LNCAP (cell line): ENCODE results near the gene C11orf91.

Experiments
- TF ChIP-seq, protein P1 (sequence below): fragments of 450-650 bp; IDR thresholded peaks from 2 replicates; pipeline ENCODE4 v1.5.1; 2017; ENCODE audit warnings: mild to moderate bottlenecking

Gene C11orf91

DNA sequence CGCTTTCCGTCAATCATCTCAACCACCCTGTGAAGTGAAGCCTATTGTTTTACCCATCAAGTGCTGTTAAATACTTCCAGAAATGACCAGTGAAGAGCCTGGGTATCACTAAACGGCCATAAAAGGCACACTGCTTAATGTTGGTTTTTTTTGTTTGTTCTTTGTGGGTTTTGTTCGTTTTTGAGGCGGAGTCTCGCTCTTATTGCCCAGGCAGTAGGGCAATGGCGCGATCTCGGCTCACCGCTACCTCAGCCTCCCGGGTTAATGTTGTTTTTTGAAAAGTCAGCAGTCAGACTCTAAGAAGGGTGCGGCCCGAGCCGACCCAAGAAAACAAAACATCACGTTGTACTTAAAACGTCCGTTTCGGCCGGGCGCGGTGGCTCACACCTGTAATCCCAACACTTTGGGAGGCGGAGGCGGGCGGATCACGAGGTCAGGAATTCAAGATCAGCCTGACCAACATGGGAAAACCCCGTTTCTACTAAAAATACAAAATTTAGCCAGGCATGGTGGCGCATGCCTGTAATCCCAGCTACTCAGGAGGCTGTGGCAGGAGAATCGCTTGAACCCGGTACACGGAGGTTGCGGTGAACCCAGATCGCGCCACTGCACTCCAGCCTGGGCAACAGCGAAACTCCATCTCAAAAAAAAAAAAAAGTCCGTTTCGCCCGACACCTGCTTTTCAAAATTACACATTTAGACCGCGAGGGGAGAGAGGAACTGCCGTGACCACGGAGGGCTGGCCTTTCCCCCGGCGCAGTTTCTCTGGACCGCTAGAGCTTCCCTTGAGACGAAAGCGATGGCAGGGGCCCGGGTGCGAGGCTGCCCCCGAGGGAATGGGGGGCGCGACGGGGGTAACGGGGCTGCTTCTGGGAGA lies 34.9 kb upstream of the C11orf91 start:
- TF ChIP-seq, protein P1, sequence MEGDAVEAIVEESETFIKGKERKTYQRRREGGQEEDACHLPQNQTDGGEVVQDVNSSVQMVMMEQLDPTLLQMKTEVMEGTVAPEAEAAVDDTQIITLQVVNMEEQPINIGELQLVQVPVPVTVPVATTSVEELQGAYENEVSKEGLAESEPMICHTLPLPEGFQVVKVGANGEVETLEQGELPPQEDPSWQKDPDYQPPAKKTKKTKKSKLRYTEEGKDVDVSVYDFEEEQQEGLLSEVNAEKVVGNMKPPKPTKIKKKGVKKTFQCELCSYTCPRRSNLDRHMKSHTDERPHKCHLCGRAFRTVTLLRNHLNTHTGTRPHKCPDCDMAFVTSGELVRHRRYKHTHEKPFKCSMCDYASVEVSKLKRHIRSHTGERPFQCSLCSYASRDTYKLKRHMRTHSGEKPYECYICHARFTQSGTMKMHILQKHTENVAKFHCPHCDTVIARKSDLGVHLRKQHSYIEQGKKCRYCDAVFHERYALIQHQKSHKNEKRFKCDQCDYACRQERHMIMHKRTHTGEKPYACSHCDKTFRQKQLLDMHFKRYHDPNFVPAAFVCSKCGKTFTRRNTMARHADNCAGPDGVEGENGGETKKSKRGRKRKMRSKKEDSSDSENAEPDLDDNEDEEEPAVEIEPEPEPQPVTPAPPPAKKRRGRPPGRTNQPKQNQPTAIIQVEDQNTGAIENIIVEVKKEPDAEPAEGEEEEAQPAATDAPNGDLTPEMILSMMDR = no peak; the same call in 1 of the 2 replicates

DNA sequence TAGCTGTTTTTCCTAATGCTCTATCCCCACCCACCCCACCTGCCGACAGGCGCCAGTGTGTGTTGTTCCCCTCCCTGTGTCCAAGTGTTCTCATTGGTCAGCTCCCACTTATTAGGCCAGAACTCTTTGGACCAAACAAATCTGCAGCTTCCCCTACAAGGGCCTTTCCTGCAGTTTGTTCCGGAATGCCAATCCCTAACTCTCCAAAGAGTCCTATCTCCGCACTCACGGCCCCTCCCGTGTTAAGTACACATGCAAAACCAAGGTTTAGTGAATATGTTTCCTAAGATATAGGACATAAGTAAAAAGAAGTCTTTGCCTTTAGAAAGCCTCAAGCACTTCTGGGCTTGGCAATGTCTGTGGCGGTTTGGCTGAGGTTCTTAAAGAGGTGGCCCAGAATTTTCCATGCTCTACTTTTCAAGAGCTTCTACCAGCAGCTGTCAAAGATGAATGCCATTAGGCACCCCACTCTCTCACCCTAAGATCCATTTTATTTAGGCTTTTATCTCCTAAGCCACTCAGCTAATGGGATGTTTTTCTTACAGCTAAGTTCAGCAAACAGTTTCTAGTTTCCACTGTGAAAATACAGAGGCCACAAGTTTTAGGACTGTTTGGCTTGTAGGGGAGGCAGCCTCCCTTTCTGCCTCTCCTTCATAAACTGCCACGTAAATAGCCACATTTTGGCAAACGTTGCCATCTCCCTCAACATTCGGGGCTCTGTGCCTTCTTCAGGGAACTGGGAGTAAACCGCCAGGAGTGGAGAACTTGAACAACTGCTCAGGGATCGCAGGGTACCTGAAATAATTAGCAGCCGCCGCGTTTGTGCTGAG lies 34.0 kb upstream of the C11orf91 start:
- TF ChIP-seq, protein P1 = no peak

DNA sequence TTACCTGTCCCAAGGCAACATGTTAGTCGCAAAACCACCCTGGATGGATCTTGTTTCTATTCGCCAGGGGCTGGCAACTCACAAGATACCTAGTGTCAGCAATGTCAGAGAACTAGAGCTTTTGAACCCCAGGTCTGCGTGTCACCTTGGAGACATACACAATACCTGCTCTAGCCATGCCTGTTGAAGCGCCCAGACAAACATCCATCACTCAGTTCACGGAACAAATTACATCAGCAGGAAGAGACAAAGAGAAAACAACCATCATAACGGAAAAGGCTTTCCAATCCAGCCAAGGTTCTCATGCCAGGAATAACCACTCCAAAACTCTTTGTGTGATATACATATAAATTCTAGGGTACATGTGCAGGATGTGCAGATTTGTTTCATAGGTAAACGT lies 33.4 kb upstream of the C11orf91 start:
- TF ChIP-seq, protein P1 = no peak

DNA sequence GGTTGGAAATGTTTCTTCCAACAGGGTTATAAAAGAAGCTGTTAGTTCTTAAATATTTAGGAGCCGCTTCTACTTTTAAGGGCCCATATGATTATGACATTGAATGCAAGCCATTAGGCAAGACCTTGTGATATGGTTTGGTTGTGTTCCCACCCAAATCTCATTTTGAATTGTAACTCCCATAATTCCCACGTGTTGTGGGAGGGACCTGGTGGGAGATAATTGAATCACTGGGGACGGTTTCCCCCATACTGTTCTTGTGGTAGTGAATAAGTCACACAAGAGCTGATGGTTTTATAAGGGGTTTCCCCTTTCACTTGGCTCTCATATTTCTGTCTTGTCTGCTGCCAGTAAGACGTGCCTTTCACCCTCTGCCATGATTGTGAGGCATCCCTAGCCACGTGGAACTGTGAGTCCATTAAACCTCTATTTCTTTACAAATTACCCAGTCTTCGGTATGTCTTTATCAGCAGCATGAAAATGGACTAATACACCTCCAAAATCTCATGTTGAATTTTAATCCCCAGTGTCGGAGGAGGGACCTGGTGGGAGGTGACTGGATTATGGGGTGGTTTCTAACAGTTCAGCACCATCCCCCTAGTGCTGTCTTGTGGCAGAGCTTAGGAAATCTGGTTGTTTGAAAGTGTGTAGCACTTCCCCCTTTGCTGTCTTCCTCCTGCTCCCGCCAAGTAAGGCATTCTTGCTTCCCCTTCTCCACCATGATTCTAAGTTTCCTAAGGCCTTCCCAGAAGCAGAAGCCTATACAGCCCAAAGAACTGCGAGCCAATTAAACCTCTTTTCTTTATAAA lies 31.3 kb upstream of the C11orf91 start:
- TF ChIP-seq, protein P1 = no peak

DNA sequence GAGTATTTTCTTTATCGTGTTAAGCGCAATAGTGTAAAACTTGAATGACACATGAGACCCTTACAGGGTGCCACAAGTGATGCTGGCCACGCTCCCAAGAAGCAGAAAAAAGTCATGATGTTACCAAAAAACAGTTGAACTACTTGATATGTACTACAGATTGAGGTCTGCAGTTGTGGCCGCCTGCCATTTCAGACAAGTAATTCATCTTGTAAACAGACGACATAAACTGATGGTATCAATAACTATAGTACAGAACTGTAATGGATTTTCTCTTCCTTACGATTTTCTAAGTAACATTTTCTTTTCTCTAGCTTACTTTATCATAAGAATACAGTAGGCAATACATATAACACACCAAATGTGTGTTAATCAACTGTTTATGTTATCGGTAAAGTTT lies 30.1 kb upstream of the C11orf91 start:
- TF ChIP-seq, protein P1 = no peak

DNA sequence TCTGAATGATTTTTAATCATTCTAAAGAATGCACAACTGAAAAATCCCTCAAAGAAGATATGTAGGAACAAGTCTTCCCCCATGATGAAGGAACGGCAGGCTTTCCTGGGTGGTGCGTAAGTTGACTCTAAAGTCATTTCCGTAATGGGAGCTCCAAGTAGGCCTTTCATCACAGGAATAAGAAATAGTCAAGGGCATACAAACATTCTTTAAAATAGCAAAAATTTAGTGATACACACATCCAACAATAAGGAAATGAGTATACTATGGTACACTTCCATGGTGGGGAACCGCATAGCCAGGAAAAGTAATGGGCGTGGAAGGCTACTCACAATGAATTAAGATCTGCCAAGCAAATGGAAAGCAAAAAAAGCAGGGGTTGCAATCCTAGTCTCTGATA lies 24.9 kb upstream of the C11orf91 start:
- TF ChIP-seq, protein P1 = no peak

DNA sequence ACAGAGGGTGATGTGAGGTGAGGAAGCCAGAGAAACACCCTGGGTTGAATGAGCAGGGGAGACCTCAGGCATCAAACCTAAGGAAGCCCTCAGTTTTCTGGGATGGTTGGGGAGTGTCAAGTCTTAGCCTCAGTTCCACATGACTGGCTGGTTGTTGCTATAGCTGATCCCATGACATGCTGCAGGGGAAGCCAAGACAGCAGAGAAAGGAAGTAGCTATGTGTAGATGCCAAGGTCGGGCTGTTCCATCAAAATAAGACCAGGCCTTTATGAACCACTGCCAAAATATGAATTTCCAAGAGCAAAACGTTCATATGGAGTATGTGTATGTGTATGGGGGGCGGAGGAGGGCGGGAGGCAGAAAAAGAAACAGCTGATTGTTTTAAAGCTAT lies 24.0 kb upstream of the C11orf91 start:
- TF ChIP-seq, protein P1 = no peak
